Neural cell (in vitro differentiated cells): ENCODE data around the gene TRPM3.

ENCODE experiments used
- EP300 ChIP-seq: fragments of 450-650 bp; conservative IDR thresholded peaks from 2 replicates; pipeline ENCODE4 v1.6.1; 2014; ENCODE audit warnings: antibody characterized with exemption, mild to moderate bottlenecking, moderate library complexity; ENCODE audit not compliant: poor library complexity, severe bottlenecking
- EZH2 ChIP-seq: fragments of 200-600, 300-800 bp; shearing (Covaris generic), sonication (generic); IDR thresholded peaks from 2 replicates; pipeline ENCODE4 v1.6.1; 2014; ENCODE audit warnings: antibody characterized with exemption, low read length, borderline replicate concordance, mild to moderate bottlenecking; ENCODE audit not compliant: insufficient read depth, poor library complexity, severe bottlenecking
- POLR2AphosphoS5 ChIP-seq: IDR thresholded peaks from 2 replicates; pipeline ENCODE4 v1.6.1; 2012
- RAD21 ChIP-seq: fragments of 450-650 bp; conservative IDR thresholded peaks from 2 replicates; pipeline ENCODE4 v1.6.1; 2014; ENCODE audit warnings: antibody characterized with exemption, mild to moderate bottlenecking, moderate library complexity
- REST ChIP-seq: IDR thresholded peaks from 2 replicates; pipeline ENCODE4 v1.6.1; 2012; ENCODE audit warnings: borderline replicate concordance
- TAF1 ChIP-seq: IDR thresholded peaks from 2 replicates; pipeline ENCODE4 v1.6.1; 2012; ENCODE audit warnings: low read depth
- TF ChIP-seq, protein P1 (sequence below): fragments of 450-650 bp; IDR thresholded peaks from 2 replicates; pipeline ENCODE4 v1.5.1; 2014; ENCODE audit warnings: antibody characterized with exemption, mild to moderate bottlenecking, moderate library complexity; ENCODE audit not compliant: poor library complexity, severe bottlenecking

DNA sequence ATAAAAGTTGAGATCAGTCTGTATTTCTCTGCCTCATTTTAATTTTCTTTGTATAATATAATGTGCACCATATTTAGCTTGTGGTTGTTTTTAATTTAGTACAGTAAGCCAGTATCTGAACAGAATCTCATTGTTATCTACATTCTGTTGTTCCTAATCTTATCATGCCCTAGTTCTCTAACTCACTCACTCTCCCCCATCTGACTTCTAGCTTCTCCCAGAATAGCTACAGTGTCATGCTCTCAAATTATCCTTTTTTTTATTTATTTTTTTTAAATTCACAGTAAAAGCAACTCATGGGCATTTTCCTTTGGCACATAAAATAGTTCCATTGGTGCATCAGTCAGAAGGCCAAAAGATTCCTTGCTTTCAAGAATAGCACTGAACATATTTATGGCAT, 156.6 kb downstream of the TRPM3 start:
- TF ChIP-seq, protein P1, sequence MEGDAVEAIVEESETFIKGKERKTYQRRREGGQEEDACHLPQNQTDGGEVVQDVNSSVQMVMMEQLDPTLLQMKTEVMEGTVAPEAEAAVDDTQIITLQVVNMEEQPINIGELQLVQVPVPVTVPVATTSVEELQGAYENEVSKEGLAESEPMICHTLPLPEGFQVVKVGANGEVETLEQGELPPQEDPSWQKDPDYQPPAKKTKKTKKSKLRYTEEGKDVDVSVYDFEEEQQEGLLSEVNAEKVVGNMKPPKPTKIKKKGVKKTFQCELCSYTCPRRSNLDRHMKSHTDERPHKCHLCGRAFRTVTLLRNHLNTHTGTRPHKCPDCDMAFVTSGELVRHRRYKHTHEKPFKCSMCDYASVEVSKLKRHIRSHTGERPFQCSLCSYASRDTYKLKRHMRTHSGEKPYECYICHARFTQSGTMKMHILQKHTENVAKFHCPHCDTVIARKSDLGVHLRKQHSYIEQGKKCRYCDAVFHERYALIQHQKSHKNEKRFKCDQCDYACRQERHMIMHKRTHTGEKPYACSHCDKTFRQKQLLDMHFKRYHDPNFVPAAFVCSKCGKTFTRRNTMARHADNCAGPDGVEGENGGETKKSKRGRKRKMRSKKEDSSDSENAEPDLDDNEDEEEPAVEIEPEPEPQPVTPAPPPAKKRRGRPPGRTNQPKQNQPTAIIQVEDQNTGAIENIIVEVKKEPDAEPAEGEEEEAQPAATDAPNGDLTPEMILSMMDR = no peak
- TF ChIP-seq EP300 = no peak
- no peak for TF ChIP-seq EZH2
- no peak for TF ChIP-seq REST
- no peak for TF ChIP-seq RAD21
- no peak for TF ChIP-seq POLR2AphosphoS5
- no peak for TF ChIP-seq TAF1
